ENCODE measurements around the gene PGBD5.

The PGBD5 gene

DNA sequence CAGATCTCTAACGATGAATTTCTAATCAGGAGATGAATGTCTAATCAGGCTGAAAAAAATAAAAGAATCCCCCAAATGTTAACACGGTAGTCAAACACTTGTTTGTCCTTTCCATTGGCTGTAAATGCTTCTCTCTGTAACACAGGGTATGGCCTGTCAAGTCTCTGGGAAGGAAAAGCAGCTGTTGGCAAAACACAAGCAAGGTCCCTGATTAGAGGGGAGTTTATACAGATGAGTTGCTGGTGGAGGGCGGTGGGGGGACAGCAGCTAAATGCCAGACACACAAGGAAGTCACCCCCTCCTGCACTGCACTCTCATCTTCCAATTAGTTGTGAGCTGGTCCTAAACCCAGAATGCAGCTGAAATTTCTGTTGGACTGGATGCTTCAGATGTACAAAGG, 51.0 kb downstream of the PGBD5 start:
- TF ChIP-seq, protein P1, sequence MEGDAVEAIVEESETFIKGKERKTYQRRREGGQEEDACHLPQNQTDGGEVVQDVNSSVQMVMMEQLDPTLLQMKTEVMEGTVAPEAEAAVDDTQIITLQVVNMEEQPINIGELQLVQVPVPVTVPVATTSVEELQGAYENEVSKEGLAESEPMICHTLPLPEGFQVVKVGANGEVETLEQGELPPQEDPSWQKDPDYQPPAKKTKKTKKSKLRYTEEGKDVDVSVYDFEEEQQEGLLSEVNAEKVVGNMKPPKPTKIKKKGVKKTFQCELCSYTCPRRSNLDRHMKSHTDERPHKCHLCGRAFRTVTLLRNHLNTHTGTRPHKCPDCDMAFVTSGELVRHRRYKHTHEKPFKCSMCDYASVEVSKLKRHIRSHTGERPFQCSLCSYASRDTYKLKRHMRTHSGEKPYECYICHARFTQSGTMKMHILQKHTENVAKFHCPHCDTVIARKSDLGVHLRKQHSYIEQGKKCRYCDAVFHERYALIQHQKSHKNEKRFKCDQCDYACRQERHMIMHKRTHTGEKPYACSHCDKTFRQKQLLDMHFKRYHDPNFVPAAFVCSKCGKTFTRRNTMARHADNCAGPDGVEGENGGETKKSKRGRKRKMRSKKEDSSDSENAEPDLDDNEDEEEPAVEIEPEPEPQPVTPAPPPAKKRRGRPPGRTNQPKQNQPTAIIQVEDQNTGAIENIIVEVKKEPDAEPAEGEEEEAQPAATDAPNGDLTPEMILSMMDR (IDR thresholded peaks at IDR 0.05): no peak
- TF ChIP-seq ZFX (IDR thresholded peaks at IDR 0.05; ENCODE audit: borderline replicate concordance): no peak
- no peak overlapping the region for H3K27ac ChIP-seq

DNA sequence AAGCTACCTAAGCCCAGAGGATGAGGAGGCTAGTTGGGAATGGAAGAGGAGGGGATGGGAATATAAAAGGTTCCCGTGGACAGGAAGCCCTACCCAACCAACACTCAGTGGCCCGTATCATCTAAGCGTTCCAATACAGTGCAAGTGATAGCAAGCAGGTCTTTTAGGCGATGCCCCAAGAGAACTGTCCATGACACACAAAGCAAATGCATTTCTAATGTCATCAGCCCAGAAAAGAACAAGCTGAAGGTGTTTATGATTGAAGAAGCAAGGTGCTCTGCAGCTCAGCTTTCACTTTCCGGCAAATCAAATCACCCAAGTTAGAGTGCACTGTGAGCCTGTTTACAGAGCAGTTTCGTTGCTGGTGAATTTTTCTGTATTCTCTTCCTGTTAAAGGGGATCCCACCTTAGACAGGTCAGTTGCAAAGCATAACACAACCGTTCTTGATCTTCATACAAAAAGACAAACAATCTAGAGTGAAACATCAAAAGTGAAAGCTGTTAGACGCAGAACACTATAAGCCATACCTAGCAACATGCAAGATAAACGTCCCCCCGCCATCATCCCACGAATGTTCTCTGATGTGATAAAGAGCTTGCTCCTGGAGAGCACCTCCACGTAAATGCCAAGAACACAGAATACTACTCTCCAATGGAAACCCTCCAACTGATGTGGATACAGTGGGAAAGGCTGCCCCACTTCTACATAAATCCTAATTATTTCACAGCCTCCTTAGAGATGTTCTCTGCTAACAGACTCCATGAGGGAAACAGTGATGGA, 54.0 kb downstream of the PGBD5 start:
- H3K27ac ChIP-seq: no peak overlapping the region
- no peak for TF ChIP-seq ZFX (IDR thresholded peaks at IDR 0.05; ENCODE audit: borderline replicate concordance)
- TF ChIP-seq, protein P1 (IDR thresholded peaks at IDR 0.05): no peak

DNA sequence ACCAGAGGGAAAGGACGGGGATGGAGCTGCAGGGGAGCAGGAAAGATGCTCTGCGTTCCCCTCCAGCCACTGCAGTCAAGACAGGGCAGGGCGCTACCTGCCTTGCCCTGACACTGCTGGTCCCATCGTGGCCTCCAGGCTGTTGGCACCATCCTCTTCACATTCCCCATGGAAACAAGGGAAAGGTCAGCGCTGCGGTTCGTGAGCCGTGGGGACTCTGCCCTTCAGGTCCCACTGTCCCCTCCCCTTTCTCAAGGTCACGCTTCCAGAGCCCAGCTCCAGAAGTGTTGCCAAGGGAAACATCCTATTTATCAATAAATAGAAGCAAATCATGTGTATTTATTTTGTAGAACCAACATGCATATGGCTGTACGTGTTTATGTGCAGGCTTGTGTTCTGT, 56.0 kb downstream of the PGBD5 start:
- H3K27ac ChIP-seq: no peak overlapping the region
- no peak for TF ChIP-seq ZFX (IDR thresholded peaks at IDR 0.05; ENCODE audit: borderline replicate concordance)
- TF ChIP-seq, protein P1 (IDR thresholded peaks at IDR 0.05): no peak

DNA sequence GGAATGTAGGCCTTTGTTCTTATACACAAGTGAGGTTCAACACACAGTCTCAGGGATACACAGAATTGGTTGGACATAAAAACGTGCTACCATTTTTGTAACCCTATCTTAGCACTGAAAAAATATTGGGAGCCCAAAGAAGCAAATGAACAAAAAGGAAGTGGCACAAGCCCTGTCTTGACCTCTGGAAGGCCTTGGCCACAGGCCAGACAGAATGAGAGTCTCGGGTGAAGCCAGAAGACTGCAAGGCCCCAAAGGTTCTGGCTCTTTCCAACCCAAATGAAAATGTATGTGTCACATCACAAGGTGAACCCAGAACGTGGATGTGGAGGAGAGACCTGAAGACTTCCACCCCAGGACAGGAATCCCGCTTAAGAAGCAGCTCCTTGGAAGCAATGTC, 57.3 kb downstream of the PGBD5 start:
- no peak overlapping the region for H3K27ac ChIP-seq
- TF ChIP-seq, protein P1 (IDR thresholded peaks at IDR 0.05): no peak
- no peak for TF ChIP-seq ZFX (IDR thresholded peaks at IDR 0.05; ENCODE audit: borderline replicate concordance)

DNA sequence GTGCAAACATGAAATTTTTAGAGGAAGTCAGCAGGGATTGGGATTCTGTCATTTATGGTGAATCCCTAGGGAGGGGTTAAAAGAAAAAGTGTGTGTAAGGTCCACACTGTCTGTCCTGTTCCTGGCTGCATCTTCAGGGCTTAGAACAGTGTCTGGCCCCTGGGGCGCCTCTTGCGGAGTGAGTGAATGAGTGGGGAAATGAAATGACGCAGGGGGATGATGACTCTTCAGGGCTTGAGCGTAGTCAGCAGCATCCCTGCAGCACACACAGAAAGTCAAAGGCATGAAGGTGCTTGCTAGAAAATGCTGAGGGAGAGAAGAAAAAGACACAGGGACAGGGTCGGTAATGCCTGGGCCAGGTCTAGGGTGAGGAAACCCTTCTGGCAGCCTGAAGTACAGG, 57.8 kb downstream of the PGBD5 start:
- no peak overlapping the region for H3K27ac ChIP-seq
- TF ChIP-seq ZFX (IDR thresholded peaks at IDR 0.05; ENCODE audit: borderline replicate concordance): no peak
- TF ChIP-seq, protein P1 (IDR thresholded peaks at IDR 0.05): no peak

DNA sequence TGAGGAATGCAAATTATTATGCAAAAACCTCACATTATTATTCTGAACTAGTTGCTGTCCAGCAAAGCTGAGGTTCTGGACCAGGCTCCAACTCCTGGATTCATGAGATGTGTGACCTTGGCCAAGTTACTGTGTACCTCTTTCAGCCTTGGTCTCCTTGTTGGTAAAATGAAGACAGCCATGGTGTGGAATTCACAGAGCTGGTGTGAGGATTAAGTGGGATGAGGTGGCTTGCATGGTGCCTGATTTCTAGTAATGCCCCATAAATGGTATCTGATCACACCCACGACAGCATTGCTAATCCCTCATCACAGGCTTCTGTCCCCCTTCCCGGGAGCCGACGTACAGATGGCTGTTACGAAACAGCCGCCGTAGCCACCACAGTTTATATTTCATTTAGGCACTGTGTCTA, 59.6 kb downstream of the PGBD5 start:
- H3K27ac ChIP-seq: no peak overlapping the region
- TF ChIP-seq, protein P1 (IDR thresholded peaks at IDR 0.05): no peak
- no peak for TF ChIP-seq ZFX (IDR thresholded peaks at IDR 0.05; ENCODE audit: borderline replicate concordance)

DNA sequence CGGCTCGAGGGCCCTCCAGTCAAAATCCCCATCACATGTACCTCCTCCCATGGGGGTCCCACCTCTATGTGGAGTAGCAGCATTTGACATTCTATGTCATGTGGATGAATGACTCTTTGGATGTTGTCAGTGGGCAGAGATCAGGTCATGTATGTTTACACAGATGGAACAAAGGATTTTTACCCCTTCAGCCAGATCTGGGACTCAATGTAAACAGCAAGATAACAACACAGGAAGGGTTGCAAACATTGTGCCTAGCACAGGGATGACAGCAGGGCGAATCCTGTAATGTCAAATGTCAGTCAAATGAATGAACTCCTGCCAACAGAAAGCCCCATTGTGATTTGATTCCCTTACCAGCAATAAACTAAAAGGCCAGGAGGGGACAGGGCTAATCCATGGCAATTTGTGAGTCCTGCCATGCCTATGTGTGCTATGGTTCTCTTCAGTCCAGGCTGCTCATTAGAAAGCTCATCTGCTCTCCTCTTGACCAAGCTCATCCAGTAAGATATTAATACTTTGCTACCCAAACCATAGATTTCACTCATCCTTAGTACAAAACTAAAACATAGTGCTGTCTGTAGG, 60.3 kb downstream of the PGBD5 start:
- no peak overlapping the region for H3K27ac ChIP-seq
- no peak for TF ChIP-seq ZFX (IDR thresholded peaks at IDR 0.05; ENCODE audit: borderline replicate concordance)
- TF ChIP-seq, protein P1 (IDR thresholded peaks at IDR 0.05): 0 out of 2 replicates have a peak, but pooled peaks have one; percentile 8

Data from 22Rv1 (cell line).